CD1c-positive myeloid dendritic cell (primary cell): Measurements from ENCODE around the gene NPTX1.

ENCODE experiments used
- DNase-seq: peaks from one replicate; pipeline ENCODE4 v3.0.0-alpha.2; 2016; ENCODE audit errors: extremely low spot score

Gene NPTX1

GRCh38 chr17:80503921-80504320, 27.5 kb upstream of the NPTX1 start:
- no peak for DNase-seq

DNA sequence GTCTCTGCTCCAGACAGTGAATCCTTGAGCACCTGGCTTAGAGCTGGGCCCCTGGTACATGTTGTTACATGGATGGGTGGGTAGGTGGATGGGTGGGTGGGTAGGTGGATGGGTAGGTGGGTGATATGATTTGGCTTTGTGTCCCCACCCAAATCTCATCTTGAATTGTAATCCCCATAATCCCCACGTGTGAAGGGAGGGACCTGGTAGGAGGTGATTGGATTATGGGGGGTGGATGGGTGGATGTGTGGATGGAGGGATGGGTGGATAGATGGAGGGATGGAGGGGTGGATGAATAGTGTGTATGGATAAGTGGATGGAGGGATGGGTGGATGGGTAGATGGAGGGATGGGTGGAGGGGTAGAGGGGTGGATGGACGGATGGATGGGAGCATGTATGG, 26.6 kb upstream of the NPTX1 start:
- DNase-seq, result no peak

GRCh38 chr17:80502578-80502877, 26.1 kb upstream of the NPTX1 start:
- no peak for DNase-seq

DNA sequence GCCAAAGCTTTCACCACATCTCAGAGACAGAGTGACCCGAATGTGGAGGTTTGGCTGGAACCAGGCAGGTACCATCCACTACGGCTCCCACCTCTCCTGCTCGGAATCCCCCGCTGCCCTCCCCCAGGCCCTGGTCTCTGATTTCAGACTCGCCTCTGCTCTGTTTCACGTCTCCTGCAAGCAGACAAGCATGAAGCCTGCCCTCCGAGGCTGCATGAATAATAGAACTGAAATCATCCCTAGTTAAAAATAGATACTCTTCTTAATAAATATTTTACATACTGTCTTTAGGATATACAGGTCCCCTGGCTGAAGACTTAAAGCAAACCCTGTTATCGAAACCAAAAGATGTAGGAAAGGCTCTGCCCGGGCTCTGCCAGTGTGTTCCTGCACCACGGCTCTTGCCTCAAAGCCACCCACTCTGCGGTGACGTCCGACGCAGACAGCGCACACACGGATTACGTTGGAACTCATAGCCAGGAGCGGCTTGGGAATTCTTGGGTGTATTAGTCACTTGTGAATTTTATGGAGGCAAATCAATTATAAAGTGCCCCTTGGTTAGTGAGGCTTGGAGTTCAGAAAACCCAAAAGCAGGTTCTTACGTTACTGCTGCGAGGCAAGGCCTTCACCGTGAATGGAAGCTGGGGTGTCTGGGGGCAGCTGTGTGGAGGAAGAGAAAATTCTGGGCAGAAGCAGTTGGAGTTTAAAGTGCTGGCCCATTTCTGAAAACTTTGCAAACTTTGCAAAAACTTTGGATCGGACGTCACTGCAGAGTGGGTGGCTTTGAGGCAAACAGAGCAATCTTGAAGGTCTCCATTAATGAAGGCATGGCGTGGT, 25.6 kb upstream of the NPTX1 start:
- no peak for DNase-seq

- DNase-seq, result no peak
Measured at GRCh38 chr17:80499961-80500665, 23.7 kb upstream of the NPTX1 start.

GRCh38 chr17:80499560-80499959, 23.2 kb upstream of the NPTX1 start:
- DNase-seq, result no peak

DNA sequence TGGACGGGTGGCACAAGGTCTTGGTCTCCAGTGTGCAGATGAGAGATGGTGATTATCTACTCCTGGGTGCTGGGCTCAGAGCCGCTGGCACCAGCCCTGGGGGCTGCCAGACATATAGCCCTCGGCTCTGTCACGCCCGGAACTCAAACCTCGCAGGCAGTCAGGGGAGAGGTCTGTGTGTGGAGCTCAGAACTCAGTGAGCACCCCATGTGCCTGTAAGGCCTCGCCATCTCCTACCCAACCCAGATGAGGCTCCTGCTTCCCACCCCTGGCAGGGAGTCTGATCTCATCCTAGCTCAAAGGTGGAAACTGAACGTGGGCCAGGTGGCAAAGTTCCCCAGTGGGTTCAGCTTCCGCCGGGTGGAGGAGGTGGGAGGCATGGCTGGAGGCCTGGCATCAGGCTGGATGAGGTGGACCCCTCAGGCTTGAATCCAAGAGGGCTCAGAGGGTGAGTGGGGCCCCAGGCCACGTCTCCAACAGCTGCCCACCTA, 22.6 kb upstream of the NPTX1 start:
- no peak for DNase-seq

DNA sequence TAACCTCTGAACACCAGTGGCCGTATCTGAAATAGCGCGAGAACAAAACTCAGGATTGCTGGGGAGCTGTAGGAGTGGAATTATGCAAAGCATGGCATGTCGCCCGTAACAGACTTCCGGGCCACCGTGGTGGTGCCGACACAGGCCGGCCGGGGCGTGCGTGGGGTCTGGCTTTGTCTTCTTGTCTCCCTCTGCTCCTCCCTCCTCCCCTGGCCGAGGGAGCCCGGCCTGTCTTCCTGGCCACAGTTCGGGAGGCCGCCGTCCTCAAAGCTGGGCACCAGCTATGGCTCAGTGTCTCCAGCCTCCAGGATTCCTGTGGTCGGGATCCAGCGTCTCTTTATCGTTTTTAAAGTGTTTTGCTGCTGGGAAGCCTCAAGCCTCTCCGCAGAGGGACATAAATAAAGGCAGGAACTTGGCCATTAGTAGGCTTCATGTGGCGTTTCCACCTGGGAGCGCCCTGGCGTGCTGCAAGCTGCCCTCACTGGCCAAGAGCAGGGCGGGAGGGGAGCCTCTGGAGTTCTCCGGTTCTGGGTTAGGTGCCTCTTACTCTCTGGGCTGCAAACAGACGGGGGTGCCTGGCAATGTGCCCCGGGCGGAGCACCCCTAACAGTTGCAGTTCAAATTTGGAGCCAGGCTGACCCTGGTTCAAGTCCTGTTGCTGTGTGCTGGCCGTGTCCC, 22.0 kb upstream of the NPTX1 start:
- no peak for DNase-seq

DNA sequence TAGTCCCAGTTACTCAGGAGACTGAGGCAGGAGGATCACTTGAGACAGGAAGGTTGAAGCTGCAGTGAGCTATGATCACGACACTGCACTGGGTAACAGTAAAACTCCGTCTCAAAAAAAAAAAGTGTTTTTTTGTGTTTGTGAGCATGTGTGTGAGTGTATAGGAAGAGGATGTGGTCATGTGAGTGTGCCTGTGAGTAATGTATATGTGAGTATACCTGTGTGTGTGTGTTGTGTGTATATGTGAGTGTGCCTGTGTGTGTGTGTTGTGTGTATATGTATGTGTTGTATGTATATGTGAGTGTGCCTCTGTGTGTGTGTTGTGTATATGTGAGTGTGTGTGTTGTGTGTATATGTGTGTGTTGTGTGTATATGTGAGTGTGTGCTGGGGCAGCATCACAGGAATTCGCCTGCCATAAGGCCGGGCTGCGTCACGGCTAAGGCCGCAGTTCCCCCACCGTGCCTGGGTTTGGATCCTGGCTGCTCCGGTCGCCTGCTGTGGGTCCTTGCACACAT, 21.4 kb upstream of the NPTX1 start:
- no peak for DNase-seq

DNA sequence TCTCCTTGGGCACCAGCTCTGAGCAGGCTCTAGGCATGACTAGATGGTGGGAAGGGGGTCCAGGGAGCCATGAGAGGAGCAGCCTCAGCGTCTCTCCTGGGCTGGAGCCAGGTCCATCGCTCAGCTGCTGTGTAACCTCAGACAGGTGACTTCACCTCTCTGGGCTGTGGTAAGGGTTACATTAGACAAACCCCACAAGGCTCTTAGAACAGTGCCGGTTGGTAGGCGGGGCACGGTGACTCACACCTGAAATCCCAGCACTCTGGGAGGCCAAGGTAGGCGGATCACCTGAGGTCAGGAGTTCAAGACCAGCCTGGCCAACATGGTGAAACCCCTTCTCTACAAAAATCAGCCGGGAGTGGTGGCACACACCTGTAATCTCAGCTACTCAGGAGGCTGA, 18.1 kb upstream of the NPTX1 start:
- DNase-seq, result no peak

DNA sequence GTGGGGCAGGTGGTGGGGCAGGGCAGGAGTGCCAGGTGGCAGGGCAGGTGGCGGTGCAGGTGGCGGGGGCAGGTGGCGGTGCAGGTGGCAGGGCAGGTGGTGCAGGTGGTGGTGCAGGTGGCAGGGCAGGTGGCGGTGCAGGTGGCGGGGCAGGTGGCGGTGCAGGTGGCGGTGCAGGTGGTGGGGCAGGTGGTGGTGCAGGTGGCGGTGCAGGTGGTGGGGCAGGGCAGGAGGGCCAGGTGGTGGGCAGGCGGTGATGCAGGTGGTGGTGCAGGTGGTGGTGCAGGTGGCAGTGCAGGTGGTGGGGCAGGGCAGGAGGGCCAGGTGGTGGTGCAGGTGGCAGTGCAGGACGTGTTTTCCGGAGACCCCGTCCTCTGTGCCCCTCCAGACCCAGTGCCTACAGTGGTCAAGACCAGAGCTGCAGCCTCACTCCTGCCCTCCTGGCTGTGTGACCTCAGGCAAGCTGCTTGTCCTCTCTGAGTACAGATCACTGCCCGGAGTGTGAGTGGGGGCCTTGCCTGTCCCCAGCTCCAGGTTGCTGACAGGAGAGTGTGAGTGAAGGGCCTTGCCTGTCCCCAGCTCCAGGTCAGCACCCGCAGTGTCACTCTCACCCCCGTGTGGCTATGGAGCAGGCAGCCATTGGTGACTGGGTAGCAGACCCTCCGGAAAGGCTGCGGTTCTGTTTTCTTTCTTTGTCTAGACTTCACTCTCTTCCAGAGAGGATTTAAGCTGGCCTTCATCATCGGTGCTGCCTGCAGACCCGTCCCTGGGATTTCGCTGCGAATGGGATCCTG, 16.1 kb upstream of the NPTX1 start:
- no peak for DNase-seq

DNA sequence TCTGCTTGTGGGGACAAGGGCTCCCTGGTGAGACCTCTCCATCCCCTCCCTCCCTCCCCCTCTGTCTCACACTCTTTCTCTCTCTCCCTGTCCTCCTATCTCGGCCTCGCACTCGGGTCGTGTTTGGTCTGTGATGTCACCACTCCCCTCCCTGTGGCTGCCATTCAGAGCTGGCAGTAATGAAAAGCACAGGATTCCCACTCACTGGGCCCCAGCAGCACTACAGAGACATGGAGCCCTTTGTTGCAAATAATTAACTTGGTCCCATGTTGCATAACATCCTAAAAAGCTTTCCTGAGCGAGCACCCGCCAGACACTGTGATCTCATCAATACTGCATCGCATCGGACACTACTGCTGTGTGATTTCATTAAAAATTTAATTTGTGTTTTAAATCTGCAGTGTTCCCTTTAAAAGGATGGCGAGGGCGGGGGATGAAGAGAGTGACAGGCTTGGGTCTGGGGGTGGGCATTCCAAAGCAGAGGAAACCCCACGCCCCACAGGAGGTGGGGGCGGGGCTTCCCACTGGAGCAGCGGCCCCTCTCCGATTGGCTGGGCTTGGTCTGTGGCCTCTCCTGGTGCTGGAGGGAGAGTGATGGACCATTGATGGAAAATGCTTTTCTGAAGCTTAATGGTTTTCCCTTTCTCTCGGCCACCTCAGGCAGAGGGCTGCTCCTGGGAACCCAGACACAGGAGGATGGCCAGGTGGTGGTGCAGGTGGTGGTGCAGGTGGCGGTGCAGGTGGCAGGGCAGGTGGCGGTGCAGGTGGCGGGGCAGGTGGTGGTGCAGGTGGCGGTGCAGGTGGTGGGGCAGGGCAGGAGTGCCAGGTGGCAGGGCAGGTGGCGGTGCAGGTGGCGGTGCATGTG, 15.3 kb upstream of the NPTX1 start:
- no peak for DNase-seq

GRCh38 chr17:80487511-80487910, 11.1 kb upstream of the NPTX1 start:
- DNase-seq, result no peak

- DNase-seq, result no peak
Measured at GRCh38 chr17:80486692-80487091, 10.3 kb upstream of the NPTX1 start.

GRCh38 chr17:80485846-80486245, 9.4 kb upstream of the NPTX1 start:
- no peak for DNase-seq

DNA sequence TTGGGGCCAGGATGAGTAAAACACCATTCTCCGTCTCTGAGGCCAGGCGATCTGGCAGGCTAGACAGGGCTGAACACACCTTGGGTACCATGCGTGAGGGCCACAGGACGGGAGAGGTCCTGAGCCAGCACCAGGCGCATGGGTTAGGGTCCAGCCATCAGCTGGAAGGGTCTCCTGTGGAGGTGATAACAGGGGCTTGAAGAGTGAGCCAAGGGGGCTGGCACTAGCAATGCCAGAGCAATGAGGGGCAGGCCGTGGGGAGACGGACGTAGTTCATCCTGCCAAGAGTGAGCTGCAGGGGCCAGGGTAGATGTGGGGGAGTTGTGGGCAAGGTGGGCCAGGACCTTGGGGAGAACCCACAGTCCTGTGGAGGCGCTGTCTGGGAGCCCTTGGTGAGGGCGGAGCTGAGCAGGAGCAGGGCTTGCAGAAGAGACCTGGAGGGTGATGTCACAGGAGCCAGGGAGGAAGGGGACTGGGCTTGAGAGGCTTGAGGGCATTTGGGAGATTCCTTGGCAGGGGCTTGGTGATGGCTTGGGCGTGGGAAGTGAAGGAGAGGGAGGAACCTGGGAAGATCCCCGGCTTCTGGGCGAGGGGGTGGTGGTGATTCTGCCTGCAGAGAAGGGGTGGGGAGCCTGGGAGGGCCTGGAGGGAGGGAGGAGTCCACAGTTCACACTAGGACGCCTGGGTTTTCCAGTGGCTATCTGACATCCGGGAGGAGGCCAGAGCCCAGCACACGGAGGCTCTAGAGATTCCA, 6.3 kb upstream of the NPTX1 start:
- no peak for DNase-seq

DNA sequence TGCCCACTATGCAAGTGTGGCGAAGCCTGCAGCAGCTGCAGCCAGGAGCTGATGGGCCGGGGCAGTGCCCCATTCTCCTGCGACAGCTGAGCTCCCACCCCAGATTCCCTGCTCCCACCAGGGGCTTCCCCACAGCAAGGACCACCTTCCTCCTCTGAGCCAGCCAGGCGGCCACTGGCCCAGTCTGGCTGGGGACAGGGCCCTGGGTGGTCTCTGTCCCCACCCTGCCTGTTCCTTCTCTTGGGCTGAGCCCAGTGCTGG, 5.6 kb upstream of the NPTX1 start:
- no peak for DNase-seq

DNA sequence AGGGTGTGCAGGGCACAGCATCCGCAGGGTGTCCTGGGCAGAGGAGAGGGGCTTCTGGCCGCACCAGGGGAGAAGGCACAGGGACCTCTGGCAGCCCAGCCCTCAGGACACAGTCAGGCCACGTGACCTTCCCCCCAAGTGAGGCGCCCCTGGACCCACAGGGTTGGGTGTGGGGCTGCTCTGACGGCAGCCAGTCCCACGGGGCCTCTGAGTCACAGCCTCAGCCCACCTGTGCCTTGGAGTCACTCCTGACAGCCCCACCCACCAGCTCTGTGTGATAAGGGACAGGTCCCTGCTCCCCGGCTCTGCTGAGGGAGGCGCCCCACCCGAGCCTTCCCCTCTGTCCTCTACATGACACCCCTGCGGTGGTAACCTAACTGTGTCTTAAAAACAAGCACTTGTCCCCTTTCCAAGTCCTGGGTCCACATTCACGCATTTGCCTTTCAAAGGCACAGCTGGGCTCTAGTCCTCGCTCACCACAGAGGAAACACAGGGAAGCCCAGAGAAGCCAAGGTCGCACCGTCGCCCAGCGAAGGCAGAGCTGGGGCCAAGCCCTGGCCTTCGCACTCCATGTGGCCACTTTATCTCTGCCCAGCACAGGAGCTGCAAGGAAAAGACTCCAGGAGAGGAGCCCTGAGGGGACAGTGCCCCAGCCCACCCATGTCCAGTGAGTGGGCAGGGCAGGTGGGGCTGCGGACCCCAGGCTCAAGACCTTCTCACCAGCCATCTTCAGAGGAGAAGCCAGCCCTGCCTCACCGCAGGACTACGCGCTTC, 5.1 kb upstream of the NPTX1 start:
- DNase-seq, result no peak

DNA sequence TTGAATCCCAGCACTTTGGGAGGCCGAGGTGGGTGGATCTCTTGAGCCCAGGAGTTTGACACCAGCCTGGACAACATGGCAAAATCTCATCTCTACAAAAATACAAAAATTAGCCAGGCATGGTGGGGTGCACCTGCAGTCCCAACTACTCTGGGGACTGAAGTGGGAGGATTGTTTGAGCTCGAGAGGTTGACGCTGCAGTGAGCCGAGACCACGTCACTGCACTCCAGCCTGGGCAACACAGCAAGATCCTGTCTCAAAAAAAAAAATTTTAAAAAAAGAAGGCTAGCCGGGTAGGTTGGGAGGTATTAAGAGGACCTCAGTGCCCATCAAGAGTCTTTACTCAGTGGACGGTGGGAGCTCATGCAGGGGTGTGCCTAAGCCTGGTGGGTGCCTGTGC, 3.8 kb upstream of the NPTX1 start:
- no peak for DNase-seq

DNA sequence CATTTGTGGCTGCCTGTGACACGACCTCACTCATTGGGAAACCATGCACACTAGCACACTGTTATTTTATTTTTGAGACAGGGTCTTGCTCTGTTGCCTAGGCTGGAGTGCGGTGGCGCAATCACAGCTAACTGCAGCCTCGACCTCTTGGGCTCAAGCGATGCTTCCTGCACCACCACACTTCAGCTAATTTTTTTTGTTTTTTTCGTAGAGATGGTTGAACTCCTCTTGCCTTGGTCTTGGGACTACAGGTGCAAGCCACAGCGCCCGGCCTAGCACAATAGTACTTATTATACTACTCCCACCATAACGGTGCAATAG, 2.8 kb upstream of the NPTX1 start:
- no peak for DNase-seq
